DMS153 treated with DMSO at 0.1 percent for 48 hours (cell line): Measurements from ENCODE around the gene COX14.
A peak's percentile ranks its signal among the peaks of the same experiment; 100 is the strongest.
"Not testable (repeated sequence)": the region's sequence is repeated elsewhere in the genome, so short reads cannot be mapped to it uniquely, and the experiment has no call there.

Source experiments
- DNase-seq: peaks from one replicate; lab custom pipeline; 2025; ENCODE audit not compliant: unreplicated experiment; lab: John Stamatoyannopoulos, UW

Gene COX14

GRCh38 chr12:50151047-50151687 lies 39.1 kb downstream of the COX14 start:
- no peak for DNase-seq

GRCh38 chr12:50154947-50155346 lies 42.9 kb downstream of the COX14 start:
- DNase-seq: not testable (repeated sequence)

- no peak for DNase-seq
Measured at GRCh38 chr12:50156641-50157040, 44.6 kb downstream of the COX14 start.

- no peak for DNase-seq
Measured at GRCh38 chr12:50157259-50157658, 45.2 kb downstream of the COX14 start.

- no peak for DNase-seq
Measured at GRCh38 chr12:50160643-50161042, 48.6 kb downstream of the COX14 start.

GRCh38 chr12:50162230-50162629 lies 50.2 kb downstream of the COX14 start:
- no peak for DNase-seq

GRCh38 chr12:50164963-50165362 lies 52.9 kb downstream of the COX14 start:
- DNase-seq: no peak

GRCh38 chr12:50166799-50167048 lies 54.7 kb downstream of the COX14 start:
- no peak for DNase-seq

GRCh38 chr12:50167049-50167828 lies 55.2 kb downstream of the COX14 start, which contains the start of gene CERS5:
CERS5 (minus strand) TSS chr12:50167369; CDS start chr12:50167297, 72 bp downstream.
- DNase-seq: peak; percentile 94
